Endodermal cell (in vitro differentiated cells): ENCODE data around the gene TACO1. TPM values are rescaled to one million over a fixed set of nuclear protein-coding genes. Genes with fewer than 3 reads are reported as not detected.

Source experiments
- DNase-seq: peaks from one replicate; pipeline ENCODE4 v3.0.0-alpha.2; 2017
- H3K27ac ChIP-seq: 2 replicates; pipeline ENCODE4 v1.5.1; 2013; ENCODE audit warnings: mild to moderate bottlenecking, low read depth, low read length, moderate library complexity
- H3K27me3 ChIP-seq: 2 replicates; pipeline ENCODE4 v1.6.1; 2013; ENCODE audit warnings: mild to moderate bottlenecking, low read length, moderate library complexity; ENCODE audit not compliant: insufficient read depth, control insufficient read depth, poor library complexity, severe bottlenecking
- H3K36me3 ChIP-seq: 2 replicates; pipeline ENCODE4 v1.7.0; 2013; ENCODE audit warnings: mild to moderate bottlenecking, low read length, moderate library complexity; ENCODE audit not compliant: control insufficient read depth, insufficient read depth
- H3K4me1 ChIP-seq: one replicate; pipeline ENCODE4 v1.7.0; 2013; ENCODE audit warnings: low read length; ENCODE audit not compliant: control insufficient read depth, insufficient read depth
- H3K4me3 ChIP-seq: 2 replicates; pipeline ENCODE4 v1.5.1; 2013; ENCODE audit warnings: mild to moderate bottlenecking, low read length, moderate library complexity
- H3K9ac ChIP-seq: 2 replicates; pipeline ENCODE4 v1.6.1; 2013; ENCODE audit warnings: mild to moderate bottlenecking, low read length, moderate library complexity; ENCODE audit not compliant: poor library complexity, severe bottlenecking; ENCODE audit errors: extremely low read depth
- H3K9me3 ChIP-seq: 2 replicates; pipeline ENCODE4 v1.6.1; 2013; ENCODE audit warnings: mild to moderate bottlenecking, low read length, moderate library complexity; ENCODE audit not compliant: control insufficient read depth
- H3K27ac Mint-ChIP-seq: 2 replicates; pipeline ENCODE4 v1.8.0; 2020; ENCODE audit warnings: mixed read lengths
- H3K27me3 Mint-ChIP-seq: 2 replicates; pipeline ENCODE4 v1.8.0; 2021; ENCODE audit warnings: mild to moderate bottlenecking, mixed read lengths; ENCODE audit not compliant: insufficient read depth
- H3K36me3 Mint-ChIP-seq: 2 replicates; pipeline ENCODE4 v1.8.0; 2020; ENCODE audit warnings: low read depth, mixed read lengths
- H3K4me1 Mint-ChIP-seq: 2 replicates; pipeline ENCODE4 v1.8.0; 2020; ENCODE audit warnings: mixed read lengths
- H3K4me3 Mint-ChIP-seq: 2 replicates; pipeline ENCODE4 v1.8.0; 2020; ENCODE audit warnings: mild to moderate bottlenecking, moderate library complexity, mixed read lengths
- H3K9me3 Mint-ChIP-seq: 2 replicates; pipeline ENCODE4 v1.8.0; 2020; ENCODE audit warnings: mild to moderate bottlenecking, mixed read lengths
- WGBS, 2 experiments: methylation state at CpG; one replicate each; pipeline versions ENCODE4 v1.1.5 to v1.1.7; 2013; ENCODE audit warnings: missing lambda C conversion rate in 2 of 2, mixed read lengths in 1 of 2; ENCODE audit not compliant: insufficient coverage in 1 of 2, insufficient read length in 1 of 2; 5-methylcytosine and 5-hydroxymethylcytosine counted together
- long read RNA-seq, 4 experiments: library from polyadenylated mRNA in 2 of 4; library from RNA in 1 of 4; library from capped mRNA in 1 of 4; stranded (forward) in 3 of 4; unstranded in 1 of 4; transcript quantifications; one replicate each; pipeline ENCODE4 v2.0.0, GENCODE V29; 2020 to 2021; ENCODE audit warnings: inconsistent platforms in 1 of 4
- polyA plus RNA-seq, 2 experiments: library from polyadenylated mRNA; stranded (reverse); fragments of 50-300 nt; gene quantifications; one replicate each; pipeline ENCODE4 v1.2.3, GENCODE V29; 2013
- total RNA-seq, 2 donors: library from RNA; stranded (reverse); fragmentation: NEBNext Ultra II Directional in 1 of 2; extraction: Animal tissue kit (Norgen Biotek cat#: 25700) in 1 of 2; gene quantifications; 2 replicates in 1 of 2; 3 replicates in 1 of 2; pipeline ENCODE4 v1.2.1, GENCODE V29; 2021
- TF ChIP-seq, protein P1 (sequence below): fragments of 200-600 bp; sonication (generic); conservative IDR thresholded peaks from 2 replicates; pipeline ENCODE4 v1.5.0; 2021; ENCODE audit warnings: antibody characterized with exemption, mild to moderate bottlenecking

TACO1 gene
- 10 to 100 TPM; 19.6 to 20.3 TPM for total RNA-seq
- polyA plus RNA-seq (2013, experiment 1 of 2): 17.6 TPM
- polyA plus RNA-seq (2013, experiment 2 of 2): 21.2 TPM
- long read RNA-seq, experiment 1, transcript TACO1-201 (5 exons, 1,469 nt): major isoform, 10 of 14 reads
- long read RNA-seq, experiment 1, partial matches to known transcripts: 3 of 14 reads
- long read RNA-seq, experiment 1, other reads (novel, unspliced or antisense): 1 of 14 reads
- long read RNA-seq, experiment 2, transcript TACO1-201 (5 exons, 1,469 nt): major isoform, 35 of 36 reads
- long read RNA-seq, experiment 2, partial matches to known transcripts: 0 of 36 reads
- long read RNA-seq, experiment 2, other reads (novel, unspliced or antisense): 0 of 36 reads
- long read RNA-seq, experiment 3, transcript TACO1-201 (5 exons, 1,469 nt): major isoform, 90 of 92 reads
- long read RNA-seq, experiment 3, partial matches to known transcripts: 0 of 92 reads
- long read RNA-seq, experiment 3, other reads (novel, unspliced or antisense): 1 of 92 reads
- long read RNA-seq, experiment 4: 0 reads

DNA sequence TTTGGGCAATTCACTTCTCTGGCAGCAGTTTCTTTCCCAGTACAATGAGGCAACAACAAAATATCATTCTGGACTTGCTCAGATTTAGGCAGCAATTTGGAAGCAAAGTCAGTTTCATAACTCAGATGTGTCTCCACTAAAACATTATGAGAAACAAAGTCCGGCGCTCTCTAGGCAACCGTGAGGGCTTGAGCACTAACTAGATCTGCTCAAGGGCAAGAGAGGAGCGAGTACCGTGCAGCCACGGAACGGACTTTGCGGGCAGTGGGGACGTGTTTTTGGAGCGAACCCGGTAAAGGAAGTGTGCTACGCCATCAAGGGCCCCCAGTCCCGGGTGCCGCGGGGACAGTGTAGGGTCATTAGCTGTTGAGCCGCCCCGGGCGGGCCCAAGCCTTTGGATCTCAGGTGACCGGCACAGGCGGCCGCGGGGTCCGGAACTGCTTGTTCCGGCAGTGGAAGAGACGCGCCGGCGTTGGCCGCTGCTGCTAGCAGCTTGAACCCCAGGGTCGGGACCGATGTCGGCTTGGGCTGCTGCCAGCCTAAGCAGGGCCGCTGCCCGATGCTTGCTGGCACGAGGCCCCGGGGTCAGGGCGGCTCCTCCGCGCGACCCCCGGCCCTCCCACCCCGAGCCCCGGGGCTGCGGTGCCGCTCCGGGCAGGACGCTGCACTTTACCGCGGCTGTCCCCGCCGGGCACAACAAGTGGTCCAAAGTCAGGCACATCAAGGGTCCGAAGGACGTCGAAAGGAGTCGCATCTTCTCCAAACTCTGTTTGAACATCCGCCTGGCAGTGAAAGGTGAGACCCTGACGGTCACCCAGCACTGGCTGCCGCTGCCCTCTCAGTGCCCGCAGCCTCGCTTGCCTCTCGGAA lies at the start of gene TACO1:
TSS of gene TACO1 (plus strand) at position 327 of the 870 bp plus-strand sequence. CDS start at position 516, 189 bp downstream.
- peak within 1 kb of the TSS; percentile 75 for H3K4me3 Mint-ChIP-seq
- peak within 1 kb of the TSS; percentile 93 for H3K27ac Mint-ChIP-seq
- Histone ChIP-seq H3K27me3 (no peaks in the 10 kb centered on the region), H3K4me1 (no peaks in the 10 kb centered on the region), H3K9ac (peak within 1 kb of the TSS; percentile 83), H3K36me3 (peaks cover 17% of the 10 kb centered on the region), H3K4me3 (peak within 1 kb of the TSS; percentile 86), H3K27ac (no peak within 1 kb of the TSS), H3K9me3 (no peaks in the 10 kb centered on the region)
- TF ChIP-seq, protein P1, sequence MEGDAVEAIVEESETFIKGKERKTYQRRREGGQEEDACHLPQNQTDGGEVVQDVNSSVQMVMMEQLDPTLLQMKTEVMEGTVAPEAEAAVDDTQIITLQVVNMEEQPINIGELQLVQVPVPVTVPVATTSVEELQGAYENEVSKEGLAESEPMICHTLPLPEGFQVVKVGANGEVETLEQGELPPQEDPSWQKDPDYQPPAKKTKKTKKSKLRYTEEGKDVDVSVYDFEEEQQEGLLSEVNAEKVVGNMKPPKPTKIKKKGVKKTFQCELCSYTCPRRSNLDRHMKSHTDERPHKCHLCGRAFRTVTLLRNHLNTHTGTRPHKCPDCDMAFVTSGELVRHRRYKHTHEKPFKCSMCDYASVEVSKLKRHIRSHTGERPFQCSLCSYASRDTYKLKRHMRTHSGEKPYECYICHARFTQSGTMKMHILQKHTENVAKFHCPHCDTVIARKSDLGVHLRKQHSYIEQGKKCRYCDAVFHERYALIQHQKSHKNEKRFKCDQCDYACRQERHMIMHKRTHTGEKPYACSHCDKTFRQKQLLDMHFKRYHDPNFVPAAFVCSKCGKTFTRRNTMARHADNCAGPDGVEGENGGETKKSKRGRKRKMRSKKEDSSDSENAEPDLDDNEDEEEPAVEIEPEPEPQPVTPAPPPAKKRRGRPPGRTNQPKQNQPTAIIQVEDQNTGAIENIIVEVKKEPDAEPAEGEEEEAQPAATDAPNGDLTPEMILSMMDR: no peak
- H3K36me3 Mint-ChIP-seq: peaks cover 15% of the 10 kb centered on the region
- peaks cover 12% of the 10 kb centered on the region for H3K4me1 Mint-ChIP-seq
- DNase-seq: peak; percentile 97
- 1 to 2% methylated on average over 16 to 61 of the region's 61 CpGs for WGBS, 2 experiments
- H3K27me3 Mint-ChIP-seq: no peaks in the 10 kb centered on the region
- no peaks in the 10 kb centered on the region for H3K9me3 Mint-ChIP-seq

DNA sequence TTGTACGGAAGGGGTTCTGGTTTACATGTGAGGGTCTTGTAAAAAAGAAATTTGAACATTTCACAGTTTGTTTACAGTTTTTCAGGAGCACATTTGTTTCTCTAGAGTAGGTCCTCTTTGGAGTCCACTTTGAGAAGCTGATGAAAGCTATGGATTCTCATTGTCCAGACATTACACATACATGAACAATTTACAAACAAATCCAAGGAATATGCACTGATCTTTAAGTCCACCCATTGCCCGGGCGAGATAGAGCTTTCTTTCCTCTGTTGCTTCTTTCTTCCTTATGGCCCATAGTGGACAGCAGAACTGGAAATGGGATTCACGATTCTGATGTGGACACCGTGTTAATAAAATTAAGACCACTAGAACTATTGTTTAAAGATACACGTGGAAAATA lies 48.5 kb upstream of the TACO1 start:
- H3K4me3 ChIP-seq: peak overlapping the region; percentile 98
- Mint-ChIP-seq H3K27me3 (no peaks in the 10 kb centered on the region), H3K4me1 (peaks cover 25% of the 10 kb centered on the region), H3K27ac (peak overlapping the region; percentile 89), H3K36me3 (peaks cover 17% of the 10 kb centered on the region), H3K4me3 (peak overlapping the region; percentile 95), H3K9me3 (peaks cover 4% of the 10 kb centered on the region)
- TF ChIP-seq, protein P1: no peak
- no peak overlapping the region for H3K27ac ChIP-seq
- DNase-seq: peak; percentile 36
- 87 to 90% methylated on average over 6 of the region's 6 CpGs for WGBS, 2 experiments
- no peaks in the 10 kb centered on the region for H3K27me3 ChIP-seq
- no peak overlapping the region for H3K9ac ChIP-seq
- H3K36me3 ChIP-seq: peaks cover 9% of the 10 kb centered on the region
- peaks cover 4% of the 10 kb centered on the region for H3K9me3 ChIP-seq
- H3K4me1 ChIP-seq: peaks cover 3% of the 10 kb centered on the region

DNA sequence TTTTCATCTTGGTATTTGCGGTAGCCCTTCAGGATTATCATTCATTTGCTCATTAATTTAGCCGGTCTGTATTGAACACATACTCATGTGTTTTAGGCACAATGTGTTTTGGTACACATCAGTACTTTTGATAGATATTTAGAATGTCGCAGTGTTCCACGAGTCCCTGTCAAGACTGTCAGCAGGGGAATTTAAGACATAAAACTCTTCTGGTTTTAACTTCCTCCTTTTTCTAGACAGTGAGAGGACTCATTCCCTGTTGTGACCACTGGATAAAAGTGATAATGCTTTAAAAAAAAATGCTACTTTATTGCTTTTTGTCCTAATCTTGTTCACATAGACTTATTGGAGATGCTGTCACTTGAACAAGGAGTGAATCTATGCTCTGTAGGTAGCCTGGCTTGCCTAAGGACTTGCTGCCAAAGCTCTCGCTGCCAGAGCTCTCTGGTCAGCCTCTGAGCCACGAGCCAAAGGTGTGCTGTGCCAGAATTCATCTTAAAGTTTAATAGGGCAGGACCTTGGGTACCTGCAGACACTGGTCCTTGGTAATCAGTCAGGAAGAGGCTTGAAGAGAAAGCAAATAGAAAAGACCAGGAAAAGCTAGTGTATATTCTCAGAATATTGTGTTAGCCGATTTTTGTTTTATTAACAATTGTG lies 45.1 kb upstream of the TACO1 start:
- no peak overlapping the region for H3K4me3 ChIP-seq
- H3K9me3 ChIP-seq: peaks cover 4% of the 10 kb centered on the region
- Mint-ChIP-seq H3K4me3 (no peak overlapping the region), H3K9me3 (peaks cover 6% of the 10 kb centered on the region), H3K36me3 (peaks cover 24% of the 10 kb centered on the region), H3K27me3 (no peaks in the 10 kb centered on the region), H3K4me1 (peaks cover 25% of the 10 kb centered on the region), H3K27ac (no peak overlapping the region)
- H3K4me1 ChIP-seq: peaks cover 3% of the 10 kb centered on the region
- DNase-seq: peak; percentile 20
- no peak overlapping the region for H3K9ac ChIP-seq
- peaks cover 13% of the 10 kb centered on the region for H3K36me3 ChIP-seq
- TF ChIP-seq, protein P1: no peak
- H3K27me3 ChIP-seq: no peaks in the 10 kb centered on the region
- 95 to 100% methylated on average over 6 to 7 of the region's 7 CpGs for WGBS, 2 experiments
- no peak overlapping the region for H3K27ac ChIP-seq
